ENCODE data around the gene RNF220.

The RNF220 gene

DNA sequence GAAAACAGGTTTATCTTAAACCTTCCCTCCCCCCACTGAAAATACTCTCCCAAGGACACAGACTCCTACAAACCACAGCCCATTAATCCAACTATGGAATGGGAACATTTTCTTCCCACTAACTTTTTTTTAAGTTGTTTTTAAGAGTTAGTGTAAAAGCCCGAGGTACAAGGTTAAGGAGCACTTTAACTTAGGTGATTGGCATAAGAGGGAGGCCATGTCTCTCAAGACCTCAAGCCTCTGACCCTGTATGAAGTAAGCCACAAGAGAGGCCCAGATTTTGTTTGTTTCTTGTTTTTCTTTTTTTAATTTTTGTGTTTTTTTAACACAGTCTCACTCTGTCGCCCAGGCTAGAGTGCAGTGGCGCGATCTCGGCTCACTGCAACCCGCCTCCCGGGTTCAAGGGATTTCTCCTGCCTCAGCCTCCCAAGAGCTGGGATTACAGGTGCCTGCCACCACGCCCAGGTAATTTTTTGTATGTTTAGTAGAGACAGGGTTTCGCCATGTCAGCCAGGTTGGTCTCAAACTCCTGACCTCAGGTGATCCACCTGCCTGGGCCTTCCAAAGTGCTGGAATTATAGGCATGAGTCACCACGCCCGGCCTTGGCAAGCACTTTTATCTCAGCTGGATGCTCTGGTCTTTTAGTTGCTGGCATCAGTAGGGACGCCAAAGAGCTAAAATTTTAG is 283.8 kb downstream of the RNF220 start:
- no peak overlapping the region for H2BK120ac ChIP-seq (ENCODE audit: insufficient read depth, low read length, poor library complexity)
- H3K27ac ChIP-seq (ENCODE audit: low read depth, low read length) = no peak overlapping the region
- H3K36me3 ChIP-seq (ENCODE audit: control insufficient read depth in 1 of 2, insufficient read depth in 2 of 2, low read length in 2 of 2) = no peaks in the 10 kb centered on the region
- no peak overlapping the region for H4K8ac ChIP-seq (ENCODE audit: low read depth, low read length)
- no peak for DNase-seq
- H3K4me3 ChIP-seq (ENCODE audit: low read depth, low read length) = no peak overlapping the region
- H3K79me2 ChIP-seq (ENCODE audit: control insufficient read depth, insufficient read depth, low read length, poor library complexity) = no peaks in the 10 kb centered on the region
- H3K9me3 ChIP-seq (ENCODE audit: insufficient read depth, low read depth, low read length) = no peaks in the 10 kb centered on the region
- no peak overlapping the region for H3K4me2 ChIP-seq (ENCODE audit: low read length)
- no peak overlapping the region for H3K18ac ChIP-seq (ENCODE audit: low read length)
- no peak overlapping the region for H2AFZ ChIP-seq (ENCODE audit: insufficient read depth, low read length, poor library complexity)
- no peaks in the 10 kb centered on the region for H3K4me1 ChIP-seq (ENCODE audit: control insufficient read depth in 1 of 2, insufficient read depth in 2 of 2, low read length in 2 of 2)
- H3K27me3 ChIP-seq (ENCODE audit: insufficient read depth, low read length) = peaks cover 2% of the 10 kb centered on the region
- WGBS (ENCODE audit: extremely low coverage, insufficient coverage, insufficient read length) = no CpG with 5 or more reads among the region's 12 CpGs
- no peak overlapping the region for H4K91ac ChIP-seq (ENCODE audit: low read depth, low read length)
- H2BK12ac ChIP-seq (ENCODE audit: low read length) = no peak overlapping the region
- H3K9ac ChIP-seq (ENCODE audit: low read length) = no peak overlapping the region
- H2BK5ac ChIP-seq (ENCODE audit: low read depth, low read length, poor library complexity) = no peak overlapping the region
- H3K23ac ChIP-seq (ENCODE audit: low read length) = no peak overlapping the region
- H3K79me1 ChIP-seq (ENCODE audit: low read length) = no peaks in the 10 kb centered on the region
- no peak overlapping the region for H3K14ac ChIP-seq (ENCODE audit: low read length)
- H2AK5ac ChIP-seq (ENCODE audit: low read length) = no peak overlapping the region
- H3K4ac ChIP-seq (ENCODE audit: low read depth, low read length) = no peak overlapping the region
- H4K12ac ChIP-seq (ENCODE audit: low read depth, low read length) = no peak overlapping the region

DNA sequence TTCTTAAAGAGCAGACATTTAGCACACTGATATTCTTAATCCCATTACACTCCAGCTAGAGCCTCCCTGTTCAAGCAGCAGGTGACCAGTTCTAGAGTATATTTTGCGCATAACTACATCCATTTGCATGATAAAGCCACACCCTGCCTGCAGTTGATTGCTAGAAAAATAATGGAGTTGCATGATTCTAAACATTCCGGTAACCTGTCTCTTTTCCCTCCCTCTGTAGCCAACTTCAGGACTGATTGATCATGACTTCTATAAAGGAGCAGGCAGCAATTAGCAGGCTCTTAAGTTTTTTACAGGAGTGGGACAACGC is 284.4 kb downstream of the RNF220 start:
- no peak overlapping the region for H2AK5ac ChIP-seq (ENCODE audit: low read length)
- H3K14ac ChIP-seq (ENCODE audit: low read length) = no peak overlapping the region
- H4K91ac ChIP-seq (ENCODE audit: low read depth, low read length) = no peak overlapping the region
- no peak overlapping the region for H2BK120ac ChIP-seq (ENCODE audit: insufficient read depth, low read length, poor library complexity)
- no peak for DNase-seq
- H3K18ac ChIP-seq (ENCODE audit: low read length) = no peak overlapping the region
- H3K4ac ChIP-seq (ENCODE audit: low read depth, low read length) = no peak overlapping the region
- no peak overlapping the region for H4K12ac ChIP-seq (ENCODE audit: low read depth, low read length)
- peaks cover 2% of the 10 kb centered on the region for H3K27me3 ChIP-seq (ENCODE audit: insufficient read depth, low read length)
- H3K79me2 ChIP-seq (ENCODE audit: control insufficient read depth, insufficient read depth, low read length, poor library complexity) = no peaks in the 10 kb centered on the region
- H3K36me3 ChIP-seq (ENCODE audit: control insufficient read depth in 1 of 2, insufficient read depth in 2 of 2, low read length in 2 of 2) = no peaks in the 10 kb centered on the region
- no peaks in the 10 kb centered on the region for H3K79me1 ChIP-seq (ENCODE audit: low read length)
- H3K9ac ChIP-seq (ENCODE audit: low read length) = no peak overlapping the region
- no peaks in the 10 kb centered on the region for H3K4me1 ChIP-seq (ENCODE audit: control insufficient read depth in 1 of 2, insufficient read depth in 2 of 2, low read length in 2 of 2)
- H2BK12ac ChIP-seq (ENCODE audit: low read length) = no peak overlapping the region
- H4K8ac ChIP-seq (ENCODE audit: low read depth, low read length) = no peak overlapping the region
- no CpG with 5 or more reads among the region's 3 CpGs for WGBS (ENCODE audit: extremely low coverage, insufficient coverage, insufficient read length)
- H3K4me2 ChIP-seq (ENCODE audit: low read length) = no peak overlapping the region
- H3K9me3 ChIP-seq (ENCODE audit: insufficient read depth, low read depth, low read length) = no peaks in the 10 kb centered on the region
- no peak overlapping the region for H3K23ac ChIP-seq (ENCODE audit: low read length)
- no peak overlapping the region for H2BK5ac ChIP-seq (ENCODE audit: low read depth, low read length, poor library complexity)
- no peak overlapping the region for H3K27ac ChIP-seq (ENCODE audit: low read depth, low read length)
- H2AFZ ChIP-seq (ENCODE audit: insufficient read depth, low read length, poor library complexity) = no peak overlapping the region
- H3K4me3 ChIP-seq (ENCODE audit: low read depth, low read length) = no peak overlapping the region

DNA sequence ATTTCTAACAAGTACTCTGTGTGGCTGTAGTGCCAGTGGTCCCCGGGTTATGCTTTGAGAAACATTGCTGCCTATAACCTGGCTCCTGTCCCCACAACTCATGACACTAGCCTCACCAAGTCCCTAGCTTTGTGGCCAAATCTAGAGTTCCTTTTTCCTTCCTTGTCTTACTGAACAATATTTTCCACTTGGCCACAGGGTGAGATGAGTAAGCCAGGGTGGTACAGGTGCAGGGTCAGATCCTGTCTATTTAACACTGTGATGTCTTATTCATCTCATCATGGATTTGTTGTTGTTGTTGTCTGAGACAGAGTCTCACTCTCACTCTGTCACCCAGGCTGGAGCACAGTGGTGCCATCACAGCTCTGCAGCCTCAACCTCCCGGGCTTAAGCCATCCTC is 288.1 kb downstream of the RNF220 start:
- Histone ChIP-seq H3K14ac (ENCODE audit: low read length) (no peak overlapping the region), H4K8ac (ENCODE audit: low read depth, low read length) (no peak overlapping the region), H3K79me2 (ENCODE audit: control insufficient read depth, insufficient read depth, low read length, poor library complexity) (no peaks in the 10 kb centered on the region), H2AK5ac (ENCODE audit: low read length) (no peak overlapping the region), H2BK5ac (ENCODE audit: low read depth, low read length, poor library complexity) (no peak overlapping the region), H3K9me3 (ENCODE audit: insufficient read depth, low read depth, low read length) (no peaks in the 10 kb centered on the region), H3K9ac (ENCODE audit: low read length) (no peak overlapping the region), H3K4ac (ENCODE audit: low read depth, low read length) (no peak overlapping the region), H3K27me3 (ENCODE audit: insufficient read depth, low read length) (no peaks in the 10 kb centered on the region), H3K4me2 (ENCODE audit: low read length) (no peak overlapping the region), H3K23ac (ENCODE audit: low read length) (no peak overlapping the region), H3K18ac (ENCODE audit: low read length) (no peak overlapping the region), H3K4me1 (ENCODE audit: control insufficient read depth in 1 of 2, insufficient read depth in 2 of 2, low read length in 2 of 2) (no peaks in the 10 kb centered on the region), H2BK12ac (ENCODE audit: low read length) (no peak overlapping the region), H4K12ac (ENCODE audit: low read depth, low read length) (no peak overlapping the region), H3K27ac (ENCODE audit: low read depth, low read length) (no peak overlapping the region), H2AFZ (ENCODE audit: insufficient read depth, low read length, poor library complexity) (no peak overlapping the region), H4K91ac (ENCODE audit: low read depth, low read length) (no peak overlapping the region), H3K4me3 (ENCODE audit: low read depth, low read length) (no peak overlapping the region), H3K36me3 (ENCODE audit: control insufficient read depth in 1 of 2, insufficient read depth in 2 of 2, low read length in 2 of 2) (no peaks in the 10 kb centered on the region), H2BK120ac (ENCODE audit: insufficient read depth, low read length, poor library complexity) (no peak overlapping the region), H3K79me1 (ENCODE audit: low read length) (no peaks in the 10 kb centered on the region)
- WGBS (ENCODE audit: extremely low coverage, insufficient coverage, insufficient read length) = no CpG with 5 or more reads among the region's 2 CpGs
- DNase-seq = no peak

DNA sequence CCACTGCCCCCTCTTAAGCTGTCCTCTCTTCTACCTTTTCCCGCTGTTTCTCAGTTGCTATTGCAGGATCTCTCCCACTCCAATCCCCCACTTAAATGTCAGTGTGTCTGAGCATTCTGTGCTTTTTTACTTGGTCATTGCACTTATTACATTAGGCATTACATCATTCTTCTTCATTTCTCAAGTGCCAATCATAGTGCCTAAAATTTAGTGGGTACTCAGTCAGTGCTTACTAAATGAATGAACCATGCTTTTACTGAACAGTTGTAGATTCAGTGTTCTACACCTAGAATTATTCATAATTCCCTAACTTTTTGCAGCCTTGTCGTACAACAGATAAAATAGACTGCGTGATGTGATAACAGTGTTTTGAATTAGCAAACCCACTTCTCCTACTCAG is 288.8 kb downstream of the RNF220 start:
- no peak overlapping the region for H4K8ac ChIP-seq (ENCODE audit: low read depth, low read length)
- H3K79me2 ChIP-seq (ENCODE audit: control insufficient read depth, insufficient read depth, low read length, poor library complexity) = no peaks in the 10 kb centered on the region
- no peak overlapping the region for H3K27ac ChIP-seq (ENCODE audit: low read depth, low read length)
- no peaks in the 10 kb centered on the region for H3K36me3 ChIP-seq (ENCODE audit: control insufficient read depth in 1 of 2, insufficient read depth in 2 of 2, low read length in 2 of 2)
- H3K14ac ChIP-seq (ENCODE audit: low read length) = no peak overlapping the region
- H4K12ac ChIP-seq (ENCODE audit: low read depth, low read length) = no peak overlapping the region
- H3K79me1 ChIP-seq (ENCODE audit: low read length) = no peaks in the 10 kb centered on the region
- no peak overlapping the region for H3K18ac ChIP-seq (ENCODE audit: low read length)
- no peak overlapping the region for H2BK5ac ChIP-seq (ENCODE audit: low read depth, low read length, poor library complexity)
- H2BK120ac ChIP-seq (ENCODE audit: insufficient read depth, low read length, poor library complexity) = no peak overlapping the region
- no peak overlapping the region for H2AK5ac ChIP-seq (ENCODE audit: low read length)
- H3K9ac ChIP-seq (ENCODE audit: low read length) = no peak overlapping the region
- no peak overlapping the region for H3K4me2 ChIP-seq (ENCODE audit: low read length)
- no peak overlapping the region for H3K23ac ChIP-seq (ENCODE audit: low read length)
- no CpG with 5 or more reads among the region's 3 CpGs for WGBS (ENCODE audit: extremely low coverage, insufficient coverage, insufficient read length)
- H3K4me1 ChIP-seq (ENCODE audit: control insufficient read depth in 1 of 2, insufficient read depth in 2 of 2, low read length in 2 of 2) = no peaks in the 10 kb centered on the region
- DNase-seq = no peak
- no peak overlapping the region for H3K4ac ChIP-seq (ENCODE audit: low read depth, low read length)
- no peaks in the 10 kb centered on the region for H3K9me3 ChIP-seq (ENCODE audit: insufficient read depth, low read depth, low read length)
- H3K27me3 ChIP-seq (ENCODE audit: insufficient read depth, low read length) = no peaks in the 10 kb centered on the region
- no peak overlapping the region for H2AFZ ChIP-seq (ENCODE audit: insufficient read depth, low read length, poor library complexity)
- no peak overlapping the region for H2BK12ac ChIP-seq (ENCODE audit: low read length)
- H4K91ac ChIP-seq (ENCODE audit: low read depth, low read length) = no peak overlapping the region
- H3K4me3 ChIP-seq (ENCODE audit: low read depth, low read length) = no peak overlapping the region

All from trophoblast cell (in vitro differentiated cells and primary cell).